Activated CD4-positive, alpha-beta T cell treated with anti-CD3 and anti-CD28 coated beads, Interleukin-2, amount 50 U/mL, for 48 hours (primary cell): ENCODE results near the gene YPEL5.
"Not testable (repeated sequence)": the region's sequence is repeated elsewhere in the genome, so short reads cannot be mapped to it uniquely, and the experiment has no call there.

ENCODE experiments used
- DNase-seq, 2 experiments: peaks; one replicate each; pipeline ENCODE4 v3.0.0-alpha.2; 2020

Gene YPEL5

DNA sequence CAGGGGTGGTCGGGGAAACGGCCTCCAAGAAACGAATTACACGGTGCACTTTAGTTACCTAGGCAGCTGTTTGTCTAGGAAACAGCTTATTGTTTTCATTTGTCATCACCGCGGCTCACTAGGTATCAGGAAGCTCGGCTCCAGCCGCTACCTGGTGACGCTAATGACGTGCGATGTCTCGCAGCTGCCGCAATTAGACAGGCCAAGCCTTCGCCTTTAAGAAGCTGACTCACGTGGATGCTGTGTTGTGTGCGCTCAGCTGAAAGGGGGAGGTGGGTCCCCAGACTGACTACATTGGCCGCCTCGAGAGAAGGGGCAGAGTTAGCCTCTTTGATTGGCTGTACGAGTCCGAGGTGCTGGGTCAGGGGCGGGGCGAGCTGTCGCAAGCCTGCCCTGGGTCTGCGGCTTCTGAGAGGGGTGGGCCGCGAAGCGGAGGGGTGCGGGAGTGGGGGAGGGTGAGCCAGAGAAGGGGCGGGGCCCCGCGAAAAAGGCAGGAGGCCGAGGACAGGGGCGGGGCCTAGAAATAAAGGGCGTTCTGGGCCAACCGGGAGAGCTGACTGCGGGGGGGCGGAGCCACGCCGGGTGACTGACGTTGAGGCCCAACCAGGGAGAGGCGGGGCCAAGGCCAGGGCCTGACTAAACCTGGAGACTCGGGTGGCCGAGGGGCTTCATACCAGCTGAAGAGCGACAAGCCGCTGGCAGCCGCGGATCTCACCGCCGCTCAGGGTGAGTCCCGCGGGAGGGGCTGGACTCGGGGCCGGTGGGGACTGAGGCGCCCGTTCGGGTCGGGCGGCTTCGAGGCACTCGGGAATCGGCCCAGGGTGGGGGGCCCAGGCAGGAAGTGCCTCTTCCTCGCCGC is at the start of gene YPEL5:
YPEL5 (plus strand) TSS at position 671 of the 859 bp plus-strand sequence. CDS start 9,645 bp downstream, outside the sequence.
- DNase-seq = peak; percentile 99

DNA sequence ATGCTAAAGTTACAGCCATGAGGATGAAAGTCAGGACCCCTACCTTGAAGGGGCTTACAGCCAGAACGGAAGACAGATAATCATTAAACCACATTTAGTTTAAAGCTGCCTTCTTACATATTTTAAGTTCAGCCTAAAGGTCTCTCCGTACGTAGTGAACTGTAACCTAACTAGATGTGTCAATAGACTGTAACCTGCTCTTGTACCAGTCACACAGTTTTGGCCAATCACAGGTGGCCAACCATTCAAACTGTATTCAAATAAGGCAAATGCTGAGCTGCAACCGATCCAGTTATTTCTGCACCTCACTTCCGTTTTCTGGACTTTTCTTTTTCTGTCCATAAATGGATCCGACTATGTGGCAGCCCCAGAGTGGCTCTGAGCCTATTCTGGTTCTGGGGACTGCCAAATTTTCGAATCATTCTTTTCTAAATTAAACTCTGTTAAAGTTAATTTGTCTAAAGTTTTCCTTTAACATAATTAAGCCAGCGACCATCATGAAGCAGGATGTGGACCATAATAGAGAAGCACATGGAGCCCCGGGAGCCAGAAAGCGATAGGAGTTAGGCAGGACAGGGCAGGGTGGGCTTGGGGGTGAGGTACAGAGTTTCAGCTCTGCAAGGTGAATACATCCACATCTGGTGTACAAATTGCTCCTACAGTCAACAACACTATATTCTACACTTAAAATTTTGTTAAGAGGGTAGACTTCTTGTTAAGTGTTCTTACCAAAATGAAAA is 48.4 kb upstream of the YPEL5 start:
- DNase-seq = no peak

DNA sequence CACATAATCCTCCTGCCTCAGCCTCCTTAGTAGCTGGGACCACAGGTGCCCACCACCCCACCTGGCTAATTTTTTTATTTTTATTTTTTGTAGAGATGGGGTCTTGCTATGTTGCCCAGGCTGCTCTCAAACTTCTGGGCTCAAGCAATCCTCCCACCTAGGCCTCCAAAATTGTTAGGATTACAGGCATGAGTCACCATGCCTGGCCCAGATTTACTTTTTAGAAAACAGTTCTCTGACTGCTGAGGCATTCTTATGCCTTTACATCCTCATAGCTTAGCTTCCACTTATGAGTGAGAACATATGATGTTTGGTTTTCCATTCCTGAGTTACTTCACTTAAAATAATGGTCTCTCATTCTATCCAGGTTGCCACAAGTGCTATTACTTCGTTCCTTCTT is 47.4 kb upstream of the YPEL5 start:
- not testable (repeated sequence) for DNase-seq

DNA sequence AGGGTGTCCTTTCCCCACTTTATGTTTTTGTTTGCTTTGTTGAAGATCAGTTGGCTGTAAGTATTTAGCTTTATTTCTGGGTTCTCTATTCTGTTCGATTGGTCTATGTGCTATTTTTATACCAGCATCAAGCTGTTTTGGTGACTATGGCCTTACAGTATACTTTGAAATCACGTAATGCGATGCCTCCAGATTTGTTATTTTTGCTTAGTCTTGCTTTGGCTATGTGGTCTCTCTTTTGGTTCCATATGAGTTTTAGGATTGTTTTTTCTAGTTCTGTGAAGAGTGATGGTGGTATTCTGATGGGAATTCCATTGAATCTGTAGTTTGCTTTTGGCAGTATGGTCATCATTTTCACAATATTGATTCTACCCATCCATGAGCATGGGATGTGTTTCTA is 46.1 kb upstream of the YPEL5 start:
- DNase-seq = not testable (repeated sequence)

DNA sequence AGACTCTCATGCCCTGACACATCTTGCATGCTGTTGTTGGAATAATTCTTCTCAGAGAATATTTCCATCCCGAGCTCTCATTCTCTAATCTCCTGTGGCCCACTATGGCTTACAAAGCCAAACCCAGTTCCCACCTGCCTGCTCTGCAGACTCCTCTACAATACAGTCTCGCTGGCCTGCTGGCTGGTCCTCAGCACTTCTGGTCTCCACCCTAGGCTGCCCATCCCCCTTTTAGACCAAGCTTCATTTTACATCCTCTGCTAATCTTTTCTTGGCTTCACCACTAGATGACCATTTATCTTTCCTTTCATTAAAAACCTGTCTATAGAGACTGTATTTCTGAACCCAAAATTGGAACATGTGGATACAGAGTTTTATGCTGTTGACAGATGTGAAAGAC is 42.5 kb upstream of the YPEL5 start:
- DNase-seq = no peak

DNA sequence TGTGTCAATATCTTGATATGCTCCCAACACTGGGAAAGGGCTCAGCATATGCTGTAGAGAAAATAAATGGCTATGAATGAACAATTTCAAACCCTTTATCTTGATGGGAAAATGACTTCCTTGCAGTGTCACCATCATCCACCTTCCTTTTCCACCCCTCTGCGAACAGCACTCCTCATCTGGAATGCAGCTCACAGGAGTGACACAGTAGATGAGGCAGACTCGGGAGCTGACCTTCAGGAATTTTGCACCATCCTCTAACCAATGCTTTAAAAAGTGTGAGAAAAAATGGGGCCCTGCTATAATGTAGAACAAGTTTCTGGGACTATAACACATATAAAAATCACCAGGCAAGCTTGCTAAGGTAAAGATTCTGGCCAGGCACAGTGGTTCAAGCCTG is 41.3 kb upstream of the YPEL5 start:
- DNase-seq = no peak

DNA sequence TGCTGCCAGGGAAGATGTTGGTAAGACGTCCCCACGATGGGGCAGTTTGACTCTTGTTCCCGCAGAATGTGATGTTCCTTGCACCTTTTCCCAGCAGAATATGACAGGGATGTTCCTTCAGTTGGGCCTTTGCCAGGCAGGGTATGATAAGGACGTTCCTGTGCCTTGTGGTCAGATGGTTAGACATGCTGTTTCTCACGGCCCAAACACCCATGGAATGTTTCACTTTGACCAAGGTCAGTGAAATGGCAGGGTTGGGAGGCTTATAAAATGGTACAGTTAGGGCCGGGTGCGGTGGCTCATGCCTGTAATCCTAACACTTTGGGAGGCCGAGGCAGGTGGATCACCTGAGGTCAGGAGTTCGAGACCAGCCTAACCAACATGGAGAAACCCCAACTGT is 40.3 kb upstream of the YPEL5 start:
- no peak for DNase-seq

DNA sequence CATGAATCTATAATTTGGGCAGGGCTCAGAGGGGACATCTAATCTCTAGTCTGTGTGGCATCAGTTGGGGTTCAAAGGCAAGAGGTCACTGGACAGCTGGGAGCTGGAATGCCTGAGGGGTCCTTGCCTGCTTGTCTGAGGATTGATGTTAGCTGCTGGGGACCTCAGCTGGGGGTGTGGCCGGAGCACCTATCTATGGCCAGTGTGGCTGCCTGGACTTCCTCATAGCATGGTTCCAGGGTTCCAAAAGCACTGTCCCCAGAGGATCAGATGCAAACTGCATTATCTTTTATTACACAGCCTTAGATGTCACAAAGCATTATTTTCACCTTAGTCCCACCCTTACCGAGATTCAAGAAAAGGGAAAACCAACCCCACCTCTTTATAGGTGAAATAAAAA is 38.6 kb upstream of the YPEL5 start:
- DNase-seq = no peak

DNA sequence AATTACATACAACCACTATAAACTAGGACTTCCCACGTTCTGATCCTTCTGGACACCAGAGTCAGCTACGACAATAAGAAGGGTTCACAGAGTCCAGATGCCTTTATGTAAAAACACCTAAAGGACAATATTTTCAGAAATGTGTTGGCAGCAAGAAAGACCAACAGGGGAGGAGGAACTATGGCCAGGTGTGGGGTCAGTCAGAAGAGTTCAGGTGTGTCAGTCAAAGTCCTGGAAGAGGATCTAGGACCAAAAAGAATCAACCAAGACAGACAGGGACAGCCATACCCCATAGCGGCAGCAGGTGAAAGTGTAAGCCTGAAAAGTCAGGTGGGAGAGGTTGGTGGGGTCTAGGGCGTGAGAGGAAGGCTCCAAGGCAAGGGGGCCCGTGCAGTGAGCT is 38.0 kb upstream of the YPEL5 start:
- DNase-seq = no peak

DNA sequence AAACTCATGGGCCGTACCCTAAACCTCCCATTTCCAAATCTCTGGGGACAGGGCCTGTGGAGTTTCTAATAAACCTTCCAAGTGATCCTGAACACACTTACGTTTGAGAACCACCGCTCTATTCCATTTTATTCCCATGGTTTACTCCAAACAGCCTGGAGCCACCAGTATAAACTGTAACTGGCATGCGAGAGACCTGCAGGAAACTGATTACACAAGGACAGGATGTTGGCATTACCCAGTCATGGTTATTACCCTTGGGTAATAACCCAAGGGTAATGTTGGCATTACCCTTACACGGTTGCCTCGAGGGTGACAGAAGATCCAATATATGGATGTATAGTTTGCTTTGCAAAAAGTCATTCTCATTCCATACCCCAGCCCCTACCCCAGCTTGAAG is 37.0 kb upstream of the YPEL5 start:
- DNase-seq = no peak

DNA sequence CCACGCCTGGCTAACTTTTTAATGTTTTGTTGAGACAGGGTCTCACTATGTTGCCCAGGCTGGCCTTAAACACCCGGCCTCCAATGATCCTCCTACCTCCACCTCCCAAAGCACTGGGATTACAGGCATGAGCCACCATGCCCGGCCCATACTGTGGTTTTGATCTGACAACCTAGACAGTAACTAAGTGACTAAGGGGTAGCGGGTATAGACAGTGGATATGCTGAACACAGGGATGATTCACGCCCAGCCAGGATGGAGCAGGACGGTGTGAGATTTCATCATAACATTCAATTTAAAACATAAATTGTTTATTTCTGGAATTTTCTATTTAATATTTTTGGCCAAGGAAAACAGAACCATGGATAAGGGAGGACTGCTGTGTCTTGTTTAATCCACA is 36.0 kb upstream of the YPEL5 start:
- DNase-seq = no peak

DNA sequence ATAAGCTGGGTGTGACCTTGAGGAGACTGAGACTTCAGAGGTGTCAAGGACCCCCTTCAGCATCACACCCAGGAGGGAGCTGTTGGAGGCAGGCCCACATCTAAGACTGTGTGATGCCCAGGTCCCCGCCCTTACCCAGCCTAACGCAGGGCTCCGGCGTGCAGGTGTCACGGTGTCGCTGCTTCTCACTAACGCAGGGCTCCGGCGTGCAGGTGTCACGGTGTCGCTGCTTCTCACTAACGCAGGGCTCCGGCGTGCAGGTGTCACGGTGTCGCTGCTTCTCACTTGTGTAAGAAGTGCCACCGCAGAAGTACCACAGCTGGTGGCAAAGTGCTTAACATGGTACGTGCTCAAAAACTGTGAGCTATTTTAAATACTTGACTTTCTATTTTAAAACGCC is 35.6 kb upstream of the YPEL5 start:
- not testable (repeated sequence) for DNase-seq

DNA sequence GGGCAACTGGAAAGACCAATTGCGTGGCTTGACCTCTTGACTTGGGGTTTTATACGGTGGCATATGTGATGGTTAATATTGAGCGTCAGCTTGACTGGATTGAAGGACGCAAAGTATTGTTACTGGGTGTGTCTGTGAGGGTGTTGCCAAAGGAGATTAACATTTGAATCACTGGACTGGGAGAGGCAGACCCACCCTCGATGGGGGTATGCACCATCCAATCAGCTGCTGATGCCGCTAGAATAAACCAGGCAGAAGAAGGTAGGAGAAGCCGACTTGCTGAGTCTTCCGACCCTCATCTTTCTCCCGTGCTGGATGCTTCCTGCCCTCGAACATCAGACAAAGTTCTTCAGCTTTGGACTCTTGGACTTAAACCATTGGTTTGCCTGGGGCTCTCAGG is 34.2 kb upstream of the YPEL5 start:
- DNase-seq = no peak

DNA sequence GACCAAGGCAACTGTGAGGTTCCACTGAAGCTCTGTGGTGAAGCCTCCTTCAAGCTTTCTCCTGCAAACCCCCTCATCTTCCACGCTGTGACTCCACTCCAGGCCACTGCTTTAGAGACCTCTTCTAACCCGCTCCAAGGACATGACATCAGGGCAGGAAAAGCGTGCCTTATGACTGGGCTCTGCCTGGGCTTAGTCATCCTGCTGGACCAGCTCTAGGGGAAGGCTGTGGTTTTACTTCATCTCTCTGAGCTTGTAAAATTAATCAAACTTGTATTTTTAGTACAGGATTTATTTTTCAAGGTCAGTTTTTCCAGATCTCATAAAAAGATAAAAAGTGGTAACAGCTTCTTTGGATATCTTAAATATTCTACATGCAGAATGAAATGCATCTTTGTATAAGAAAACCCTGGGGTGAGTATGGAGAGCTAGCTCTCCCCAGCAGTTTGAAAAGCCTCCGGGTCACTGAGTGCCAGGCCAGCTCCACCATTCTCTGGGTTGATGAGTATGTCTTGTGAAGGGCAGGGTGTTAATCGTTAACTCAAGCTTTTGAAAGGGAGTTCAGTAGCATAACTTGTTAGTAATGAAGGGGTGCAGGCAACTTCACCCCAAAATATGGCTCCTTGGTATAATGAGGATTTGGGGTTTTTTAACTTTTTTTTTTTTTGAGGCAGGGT is 33.1 kb upstream of the YPEL5 start:
- no peak for DNase-seq

DNA sequence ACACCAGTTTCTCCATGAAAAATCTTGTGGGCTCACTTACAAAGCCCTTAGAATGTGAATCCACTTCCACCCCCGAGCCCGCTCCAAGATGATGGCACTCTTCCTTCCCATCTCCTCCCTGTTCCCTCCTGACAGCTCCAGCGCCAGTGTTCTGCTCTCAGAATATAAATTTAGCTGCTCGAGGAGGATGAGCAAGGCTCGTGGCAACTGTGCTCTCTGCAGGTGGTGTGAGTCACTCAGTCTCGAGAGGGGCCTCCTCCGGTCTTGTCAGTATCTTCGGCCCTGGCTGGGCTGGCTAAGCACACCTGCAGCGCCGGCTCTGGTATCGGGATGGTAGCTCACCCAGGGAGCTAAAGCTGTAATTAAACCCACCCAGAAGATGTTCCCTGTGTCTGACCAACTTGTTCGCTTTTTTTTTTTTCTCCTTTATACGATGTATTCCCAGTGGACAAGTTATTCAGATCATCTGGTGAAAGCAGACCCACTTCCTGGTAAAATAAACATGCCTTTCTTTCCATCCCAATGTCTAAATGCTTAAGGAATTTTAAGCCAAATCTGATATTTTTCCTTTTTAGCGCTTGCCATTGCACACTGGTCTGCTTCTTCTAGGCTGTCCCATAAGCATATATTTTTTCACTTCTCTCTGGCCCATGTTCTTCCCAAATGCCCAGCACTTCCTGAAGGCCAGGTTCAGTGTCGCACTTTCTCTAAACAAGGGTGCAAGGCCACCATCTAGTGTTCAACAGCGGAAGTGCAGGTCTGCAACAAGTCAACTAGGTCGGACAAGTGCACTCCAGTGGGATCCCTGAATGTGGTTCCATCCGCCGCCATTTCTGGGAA is 31.4 kb upstream of the YPEL5 start:
- DNase-seq = peak; percentile 79 to 82

DNA sequence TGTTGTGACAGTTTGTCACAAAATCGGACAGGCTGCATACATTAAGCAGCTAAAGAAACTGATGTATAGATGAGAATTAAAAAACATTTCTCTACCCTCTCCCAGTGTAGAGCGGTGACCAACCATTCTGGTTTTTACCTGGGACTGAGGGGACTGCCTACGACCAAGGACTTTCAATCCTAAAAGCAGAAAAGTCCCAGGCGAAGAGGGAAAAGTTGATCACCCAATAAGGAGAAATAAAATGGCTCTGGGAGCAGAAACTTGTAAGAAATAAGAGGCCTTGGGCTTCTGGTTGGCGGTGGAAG is 30.9 kb upstream of the YPEL5 start:
- DNase-seq = no peak

DNA sequence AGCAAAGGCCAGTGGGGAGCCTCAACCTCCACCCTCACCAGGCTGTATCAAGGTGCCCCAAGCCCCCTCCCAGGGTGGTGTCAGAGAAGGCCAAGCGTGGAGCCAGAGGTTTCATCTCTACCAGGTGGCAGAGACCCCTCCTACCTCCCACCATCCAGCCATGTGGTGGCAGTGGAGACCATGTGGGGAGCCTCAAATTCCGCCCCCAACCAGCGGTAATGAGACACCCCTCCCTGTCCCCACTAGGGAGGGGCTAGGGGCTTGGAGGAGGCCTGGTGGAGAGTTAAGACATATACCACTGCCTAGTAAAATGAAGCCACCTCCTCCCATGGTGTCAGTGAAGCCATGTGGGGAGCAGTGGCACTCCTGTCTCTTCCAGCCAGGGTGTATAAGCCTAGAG is 24.4 kb upstream of the YPEL5 start:
- no peak for DNase-seq

DNA sequence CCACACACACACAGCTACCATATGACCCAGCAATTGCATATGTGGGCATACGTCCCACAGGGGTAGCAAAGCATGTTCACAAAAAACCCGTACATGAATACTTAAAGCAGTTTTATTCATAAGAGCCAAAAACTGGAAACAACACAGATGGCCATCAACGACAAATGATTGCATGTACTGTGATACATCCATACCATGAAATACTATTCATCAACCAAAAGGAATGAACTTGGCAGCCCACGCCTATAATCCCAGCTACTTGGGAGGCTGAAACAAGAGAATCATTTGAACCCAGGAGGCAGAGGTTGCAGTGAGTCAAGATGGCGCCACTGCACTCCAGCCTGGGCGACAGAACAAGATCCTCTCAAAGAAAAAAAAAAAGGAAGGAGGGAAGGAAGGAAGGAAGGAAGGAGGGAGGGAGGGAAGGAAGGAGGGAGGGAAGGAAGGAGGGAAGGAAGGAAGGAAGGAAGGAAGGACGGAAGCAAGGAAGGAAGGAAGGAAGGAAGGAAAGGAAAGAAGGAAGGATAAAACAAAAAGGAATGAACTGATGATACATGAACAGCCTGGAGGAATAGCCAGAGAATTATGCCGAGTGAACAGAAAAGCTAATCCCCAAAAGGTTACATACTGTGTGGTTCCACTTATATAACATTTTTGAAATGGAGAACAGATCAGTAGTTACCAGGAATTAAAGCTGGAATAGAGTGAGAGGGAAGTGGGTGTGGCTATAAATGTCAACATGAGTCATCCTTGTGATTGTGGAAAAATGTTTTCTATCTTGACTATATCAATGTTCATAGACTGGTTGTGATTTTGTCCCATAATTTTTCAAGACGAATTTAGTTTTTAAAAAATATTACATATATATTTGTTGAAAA is 19.6 kb upstream of the YPEL5 start:
- no peak for DNase-seq

DNA sequence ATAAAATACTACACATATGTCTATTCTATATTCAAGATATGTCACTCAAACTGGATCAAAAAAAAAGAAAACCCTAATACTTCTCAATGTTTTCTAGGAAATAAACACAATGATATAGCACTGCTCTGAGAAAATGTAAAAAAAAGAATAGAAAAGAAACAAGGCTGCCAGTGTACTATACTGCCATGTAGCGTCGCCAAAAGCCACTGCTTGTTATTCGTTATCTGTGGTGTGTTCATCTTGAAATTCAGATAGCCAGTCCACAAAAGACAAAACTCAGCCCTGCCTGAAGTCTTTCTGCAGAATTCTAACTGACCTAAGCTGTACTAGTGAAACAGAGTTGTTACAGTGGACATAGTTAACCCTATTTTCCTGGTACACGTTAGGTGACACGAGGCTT is 12.2 kb upstream of the YPEL5 start:
- no peak for DNase-seq

DNA sequence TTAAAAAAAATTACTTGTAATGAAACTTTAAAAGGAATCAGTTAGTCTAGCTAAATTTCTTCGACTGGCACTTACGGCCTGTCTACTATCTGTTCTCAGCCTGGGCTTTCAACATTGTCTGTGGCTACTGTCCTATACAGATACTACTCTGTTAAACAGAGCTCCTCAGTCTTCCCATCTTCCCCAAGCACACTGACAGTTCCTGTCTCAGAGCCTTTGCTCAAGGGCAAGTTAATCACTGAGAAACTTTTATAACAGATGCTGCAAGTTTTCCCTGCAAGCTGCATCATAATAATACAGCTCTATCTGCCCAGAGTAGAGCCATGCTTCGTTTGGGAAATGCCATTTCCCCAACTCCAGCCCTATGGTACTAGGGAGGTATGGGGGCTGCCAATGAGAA is 11.3 kb upstream of the YPEL5 start:
- DNase-seq = no peak

DNA sequence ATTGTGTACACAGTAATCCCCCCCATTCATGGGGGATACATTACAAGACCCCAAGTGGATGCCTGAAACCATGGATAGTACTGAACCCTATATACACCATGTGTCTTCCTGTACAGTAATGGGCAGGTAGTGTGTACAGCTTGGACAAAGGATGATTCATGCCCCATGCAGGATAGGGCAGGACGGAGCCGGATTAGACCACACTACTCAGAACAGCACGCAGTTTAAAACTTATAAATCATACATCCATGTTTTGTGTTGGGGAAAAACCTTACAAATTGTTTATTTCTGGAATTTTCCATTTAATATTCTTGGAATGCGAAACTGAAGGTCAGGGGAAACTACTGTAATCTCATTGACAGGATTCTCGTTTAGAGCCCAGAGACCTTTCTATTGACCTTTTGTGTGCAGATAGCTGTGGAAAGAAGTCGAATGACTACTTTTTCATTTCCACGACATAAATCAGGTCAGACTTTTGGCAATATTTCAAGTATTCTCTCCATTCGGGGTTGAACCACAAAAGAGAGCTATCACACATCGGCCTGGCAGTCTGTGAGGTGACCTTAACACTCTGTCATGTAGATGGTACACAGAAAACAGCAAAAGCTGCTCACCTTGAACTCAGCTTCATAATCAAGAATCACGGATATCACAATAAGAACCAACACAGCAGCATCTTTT is 9.9 kb upstream of the YPEL5 start:
- no peak for DNase-seq
